ENCODE data around the gene VPS26A. TPM values are rescaled to one million over a fixed set of nuclear protein-coding genes. Genes with fewer than 3 reads are reported as not detected.

The VPS26A gene
- total and polyA plus RNA-seq, 2 donors (not counting 3 experiments of a cell fraction or from before 2014, with no cell fraction given) = 11.7 to 60.3 TPM

DNA sequence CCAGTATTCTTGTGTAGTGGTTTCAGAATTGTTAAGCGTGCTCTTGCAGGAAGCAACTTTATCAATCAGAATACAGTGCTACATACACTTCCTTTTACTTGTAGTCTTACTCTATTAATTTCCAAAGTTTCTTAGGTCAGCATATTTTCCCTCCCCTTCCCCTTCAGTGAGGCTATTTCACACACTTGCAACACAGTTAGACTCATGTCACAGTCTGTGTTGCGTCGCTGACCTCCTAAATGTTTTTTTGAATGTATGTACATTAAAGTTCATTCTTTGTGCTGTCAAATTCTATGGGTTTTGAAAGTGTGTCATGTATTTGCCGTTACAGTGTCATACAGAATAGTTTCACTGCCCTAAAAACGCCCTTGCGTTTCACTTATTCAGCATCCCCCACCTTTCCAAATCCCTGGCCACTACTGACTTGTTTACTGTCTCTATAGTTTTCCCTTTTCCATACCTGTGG lies 90.7 kb downstream of the VPS26A start:
- H3K79me2 ChIP-seq (ENCODE audit: control insufficient read depth, insufficient read depth, low read length) = no peaks in the 10 kb centered on the region
- dilution Hi-C loops (cut with MboI; ENCODE audit: extremely low pct_ligation_motif_present, low sequenced_read_pairs) (no loop called here), intact Hi-C loops (cut with micrococcal nuclease) (no loop called here)
- FAIRE-seq = no peak
- H3K9me3 ChIP-seq (replicated peaks; ENCODE audit: control insufficient read depth, insufficient read depth, low read length) = no peaks in the 10 kb centered on the region
- POLR2A ChIA-PET = no interaction called here
- no peak overlapping the region for H3K4me2 ChIP-seq (ENCODE audit: insufficient read depth, low read length)
- H3K36me3 ChIP-seq (ENCODE audit: control insufficient read depth in 2 of 2, extremely low read depth in 1 of 2, insufficient read depth in 2 of 2, low read length in 2 of 2) = no peaks in the 10 kb centered on the region
- H3K9me1 ChIP-seq (replicated peaks; ENCODE audit: control insufficient read depth, extremely low read depth, insufficient read depth, low read length) = no peaks in the 10 kb centered on the region
- DNase-seq (ENCODE audit: low read depth, low spot score) = no peak
- no peak overlapping the region for H3K27ac ChIP-seq (ENCODE audit: insufficient read depth, low read depth, low read length)
- H3K9ac ChIP-seq (replicated peaks; ENCODE audit: extremely low read depth, insufficient read depth, low read length) = no peak overlapping the region
- TF ChIP-seq FOS (IDR thresholded peaks at IDR 0.05; ENCODE audit: borderline replicate concordance, insufficient read depth, low read length) = no peak
- TF ChIP-seq EZH2 (IDR thresholded peaks at IDR 0.05; ENCODE audit: borderline replicate concordance, low read depth, low read length, severe bottlenecking) = no peak
- TF ChIP-seq POLR2AphosphoS5 (IDR thresholded peaks at IDR 0.05; ENCODE audit: insufficient read depth, low read depth, low read length) = no peak
- TF ChIP-seq MYC (IDR thresholded peaks at IDR 0.05; ENCODE audit: low read depth, low read length) = no peak
- TF ChIP-seq, protein P1, sequence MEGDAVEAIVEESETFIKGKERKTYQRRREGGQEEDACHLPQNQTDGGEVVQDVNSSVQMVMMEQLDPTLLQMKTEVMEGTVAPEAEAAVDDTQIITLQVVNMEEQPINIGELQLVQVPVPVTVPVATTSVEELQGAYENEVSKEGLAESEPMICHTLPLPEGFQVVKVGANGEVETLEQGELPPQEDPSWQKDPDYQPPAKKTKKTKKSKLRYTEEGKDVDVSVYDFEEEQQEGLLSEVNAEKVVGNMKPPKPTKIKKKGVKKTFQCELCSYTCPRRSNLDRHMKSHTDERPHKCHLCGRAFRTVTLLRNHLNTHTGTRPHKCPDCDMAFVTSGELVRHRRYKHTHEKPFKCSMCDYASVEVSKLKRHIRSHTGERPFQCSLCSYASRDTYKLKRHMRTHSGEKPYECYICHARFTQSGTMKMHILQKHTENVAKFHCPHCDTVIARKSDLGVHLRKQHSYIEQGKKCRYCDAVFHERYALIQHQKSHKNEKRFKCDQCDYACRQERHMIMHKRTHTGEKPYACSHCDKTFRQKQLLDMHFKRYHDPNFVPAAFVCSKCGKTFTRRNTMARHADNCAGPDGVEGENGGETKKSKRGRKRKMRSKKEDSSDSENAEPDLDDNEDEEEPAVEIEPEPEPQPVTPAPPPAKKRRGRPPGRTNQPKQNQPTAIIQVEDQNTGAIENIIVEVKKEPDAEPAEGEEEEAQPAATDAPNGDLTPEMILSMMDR (IDR thresholded peaks at IDR 0.05; ENCODE audit: extremely low read depth in 1 of 2, insufficient read depth in 1 of 2, low read depth in 1 of 2, low read length in 2 of 2) = no peak
- TF ChIP-seq JUN (IDR thresholded peaks at IDR 0.05; ENCODE audit: borderline replicate concordance, insufficient read depth, insufficient read length, low read depth) = no peak
- no peak for TF ChIP-seq POLR2A (IDR thresholded peaks at IDR 0.05; ENCODE audit: low read depth, low read length)
- no peak overlapping the region for H3K4me3 ChIP-seq (replicated peaks in 1 of 3; ENCODE audit: insufficient read depth in 1 of 3, low read depth in 1 of 3, low read length in 3 of 3)
- H2AFZ ChIP-seq (ENCODE audit: low read depth, low read length) = no peak overlapping the region
- H3K27me3 ChIP-seq (ENCODE audit: control insufficient read depth in 2 of 2, insufficient read depth in 2 of 2, low read length in 2 of 2) = peaks cover 0 to 2% of the 10 kb centered on the region in 2 experiments
- CTCF ChIA-PET = interaction anchor here (0.8 to 1.4 kb wide), 2 partner anchors 9 to 11 kb away, joined by 5 to 9 read pairs; no protein-coding TSS in a partner anchor
- BruUV-seq (replicated peaks) = no TSS peak
- peaks cover 20% of the 10 kb centered on the region for H3K4me1 ChIP-seq (ENCODE audit: control insufficient read depth, extremely low read depth, insufficient read depth, low read length)
- no peaks in the 10 kb centered on the region for H4K20me1 ChIP-seq (replicated peaks; ENCODE audit: control insufficient read depth, extremely low read depth, insufficient read depth, low read length)
